ENCODE data around the gene SPTLC1. TPM values are rescaled to one million over a fixed set of nuclear protein-coding genes. Genes with fewer than 3 reads are reported as not detected.

The SPTLC1 gene
- total RNA-seq, 4 donors from 2014 or later, result 72.9 to 102 (median 89.7) TPM

GRCh38 chr9:92141144-92142129 lies 26.2 kb upstream of the SPTLC1 start:
- TF ChIP-seq CTCF (IDR thresholded peaks at IDR 0.05; ENCODE audit: low read depth), result no peak

- TF ChIP-seq CTCF (IDR thresholded peaks at IDR 0.05; ENCODE audit: low read depth), result no peak
Observed at GRCh38 chr9:92140754-92141143, 25.5 kb upstream of the SPTLC1 start.

GRCh38 chr9:92140074-92140753 lies 25.0 kb upstream of the SPTLC1 start:
- no peak for TF ChIP-seq CTCF (IDR thresholded peaks at IDR 0.05; ENCODE audit: low read depth)

GRCh38 chr9:92138157-92138959 lies 23.1 kb upstream of the SPTLC1 start:
- no peak for TF ChIP-seq CTCF (IDR thresholded peaks at IDR 0.05; ENCODE audit: low read depth)

GRCh38 chr9:92136184-92136858 lies 21.1 kb upstream of the SPTLC1 start:
- no peak for TF ChIP-seq CTCF (IDR thresholded peaks at IDR 0.05; ENCODE audit: low read depth)

GRCh38 chr9:92135576-92135975 lies 20.4 kb upstream of the SPTLC1 start:
- no peak for TF ChIP-seq CTCF (IDR thresholded peaks at IDR 0.05; ENCODE audit: low read depth)
